Neural progenitor cell (in vitro differentiated cells): ENCODE measurements around the gene PAQR5. TPM values are rescaled to one million over a fixed set of nuclear protein-coding genes. Genes with fewer than 3 reads are reported as not detected.
A peak's percentile ranks its signal among the peaks of the same experiment; 100 is the strongest.
"Not testable (repeated sequence)": the region's sequence is repeated elsewhere in the genome, so short reads cannot be mapped to it uniquely, and the experiment has no call there.

Experiments used
- DNase-seq: peaks from one replicate; pipeline ENCODE4 v3.0.0-alpha.2; 2016; ENCODE audit warnings: low spot score
- H2AFZ ChIP-seq: fragments of 200-600 bp; sonication (generic); replicated peaks from 2 replicates; pipeline ENCODE4 v1.6.1; 2016; ENCODE audit warnings: antibody characterized with exemption
- H3F3A ChIP-seq: fragments of 200-600 bp; sonication (generic); 2 replicates; pipeline ENCODE4 v1.6.1; 2016; ENCODE audit warnings: antibody characterized with exemption, low read depth
- H3K27ac ChIP-seq: fragments of 200-600 bp; sonication (generic); 2 replicates; pipeline ENCODE4 v1.5.1; 2016; ENCODE audit warnings: mild to moderate bottlenecking
- H3K27me3 ChIP-seq: fragments of 200-600 bp; sonication (generic); 2 replicates; pipeline ENCODE4 v1.6.1; 2016; ENCODE audit warnings: mild to moderate bottlenecking, moderate library complexity
- H3K36me3 ChIP-seq: fragments of 200-600 bp; sonication (generic); 2 replicates; pipeline ENCODE4 v1.5.1; 2016
- H3K4me1 ChIP-seq: fragments of 200-600 bp; sonication (generic); 2 replicates; pipeline ENCODE4 v1.6.1; 2016; ENCODE audit warnings: mixed run types
- H3K4me2 ChIP-seq: fragments of 200-600 bp; sonication (generic); 2 replicates; pipeline ENCODE4 v1.6.1; 2016
- H3K4me3 ChIP-seq: fragments of 200-600 bp; sonication (generic); 2 replicates; pipeline ENCODE4 v1.5.1; 2016
- H3K79me2 ChIP-seq: fragments of 200-600 bp; sonication (generic); 2 replicates; pipeline ENCODE4 v1.6.1; 2016; ENCODE audit warnings: low read depth
- H3K9ac ChIP-seq: fragments of 200-600 bp; sonication (generic); 2 replicates; pipeline ENCODE4 v1.6.1; 2016
- H3K9me3 ChIP-seq: fragments of 200-600 bp; sonication (generic); 2 replicates; pipeline ENCODE4 v1.5.1; 2016; ENCODE audit warnings: low read depth
- H4K20me1 ChIP-seq: fragments of 200-600 bp; sonication (generic); 2 replicates; pipeline ENCODE4 v1.6.1; 2016; ENCODE audit warnings: low read depth
- H3K27ac Mint-ChIP-seq: 3 replicates; pipeline ENCODE4 v1.8.0; 2021; ENCODE audit warnings: mixed read lengths
- H3K27me3 Mint-ChIP-seq: 2 replicates; pipeline ENCODE4 v1.8.0; 2022; ENCODE audit warnings: low read depth, mild to moderate bottlenecking, inconsistent platforms, moderate library complexity, mixed read lengths; ENCODE audit not compliant: insufficient read depth
- H3K36me3 Mint-ChIP-seq: 3 replicates; pipeline ENCODE4 v1.8.0; 2021; ENCODE audit warnings: mixed read lengths
- H3K4me1 Mint-ChIP-seq: 3 replicates; pipeline ENCODE4 v1.8.0; 2021; ENCODE audit warnings: mixed read lengths
- H3K4me3 Mint-ChIP-seq: 3 replicates; pipeline ENCODE4 v1.8.0; 2021; ENCODE audit warnings: mild to moderate bottlenecking, moderate library complexity, mixed read lengths
- H3K9me3 Mint-ChIP-seq: 3 replicates; pipeline ENCODE4 v1.8.0; 2020; ENCODE audit warnings: mixed read lengths
- EZH2 ChIP-seq: fragments of 200-600 bp; sonication (generic); IDR thresholded peaks from 2 replicates; pipeline ENCODE4 v1.6.1; 2017; ENCODE audit warnings: antibody characterized with exemption, mild to moderate bottlenecking, moderate library complexity
- EZH2phosphoT487 ChIP-seq: fragments of 200-600 bp; sonication (generic); IDR thresholded peaks from 2 replicates; pipeline ENCODE4 v1.6.1; 2017; ENCODE audit warnings: antibody characterized with exemption
- total RNA-seq: library from RNA; depleted of rRNA; stranded (reverse); fragments of >200 nt; gene quantifications from 2 replicates; pipeline ENCODE4 v1.2.3, GENCODE V29; 2015; ENCODE audit warnings: low replicate concordance
- TF ChIP-seq, protein P1 (sequence below): fragments of 200-600 bp; sonication (generic); IDR thresholded peaks from 2 replicates; pipeline ENCODE4 v1.5.1; 2017; ENCODE audit warnings: antibody characterized with exemption, mild to moderate bottlenecking

PAQR5 gene
- total RNA-seq, 1 donor from 2014 or later: 1.4 TPM

DNA sequence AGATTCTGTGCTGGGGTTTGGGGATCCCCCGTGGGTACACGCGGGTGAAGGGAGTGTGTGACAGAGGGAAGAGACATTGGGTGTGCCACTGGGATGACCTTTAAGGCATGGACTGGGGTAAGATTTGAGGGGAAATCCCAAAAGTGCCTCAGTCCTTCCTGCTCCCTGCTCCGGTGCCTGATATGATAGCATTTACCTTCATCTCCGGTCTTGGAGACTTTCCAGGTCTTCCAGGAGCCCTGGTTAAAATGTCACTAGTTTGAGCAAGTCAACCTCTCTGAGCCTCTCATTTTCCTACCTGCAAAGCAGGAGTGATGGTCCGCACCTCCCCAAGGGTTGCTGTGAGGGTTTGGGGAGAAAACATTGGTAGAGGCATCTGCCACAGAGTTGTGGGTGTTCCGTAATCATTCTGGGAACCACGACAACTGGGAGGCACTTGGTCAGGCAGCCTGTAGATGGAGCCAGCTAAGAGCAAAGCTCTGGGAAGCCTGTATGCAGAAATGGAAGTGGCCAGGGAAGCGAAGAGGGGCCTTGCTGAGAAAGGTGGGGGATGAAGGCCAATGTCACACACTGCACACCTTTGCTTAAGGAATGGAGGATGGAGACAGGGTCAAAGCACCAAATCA lies 81.5 kb downstream of the PAQR5 start:
- Mint-ChIP-seq H3K4me3 (no peak overlapping the region), H3K9me3 (no peaks in the 10 kb centered on the region), H3K27me3 (peaks cover 2% of the 10 kb centered on the region), H3K27ac (peak overlapping the region; percentile 31), H3K36me3 (no peaks in the 10 kb centered on the region), H3K4me1 (peaks cover 33% of the 10 kb centered on the region)
- Histone ChIP-seq H3K27me3 (no peaks in the 10 kb centered on the region), H3K9ac (no peak overlapping the region), H3K27ac (no peak overlapping the region), H4K20me1 (no peaks in the 10 kb centered on the region), H3K79me2 (no peaks in the 10 kb centered on the region), H3K4me1 (no peaks in the 10 kb centered on the region), H2AFZ (no peak overlapping the region), H3F3A (no peaks in the 10 kb centered on the region), H3K36me3 (no peaks in the 10 kb centered on the region), H3K4me2 (no peak overlapping the region), H3K4me3 (no peak overlapping the region), H3K9me3 (no peaks in the 10 kb centered on the region)
- peak; percentile 41 for DNase-seq
- TF ChIP-seq, protein P1, sequence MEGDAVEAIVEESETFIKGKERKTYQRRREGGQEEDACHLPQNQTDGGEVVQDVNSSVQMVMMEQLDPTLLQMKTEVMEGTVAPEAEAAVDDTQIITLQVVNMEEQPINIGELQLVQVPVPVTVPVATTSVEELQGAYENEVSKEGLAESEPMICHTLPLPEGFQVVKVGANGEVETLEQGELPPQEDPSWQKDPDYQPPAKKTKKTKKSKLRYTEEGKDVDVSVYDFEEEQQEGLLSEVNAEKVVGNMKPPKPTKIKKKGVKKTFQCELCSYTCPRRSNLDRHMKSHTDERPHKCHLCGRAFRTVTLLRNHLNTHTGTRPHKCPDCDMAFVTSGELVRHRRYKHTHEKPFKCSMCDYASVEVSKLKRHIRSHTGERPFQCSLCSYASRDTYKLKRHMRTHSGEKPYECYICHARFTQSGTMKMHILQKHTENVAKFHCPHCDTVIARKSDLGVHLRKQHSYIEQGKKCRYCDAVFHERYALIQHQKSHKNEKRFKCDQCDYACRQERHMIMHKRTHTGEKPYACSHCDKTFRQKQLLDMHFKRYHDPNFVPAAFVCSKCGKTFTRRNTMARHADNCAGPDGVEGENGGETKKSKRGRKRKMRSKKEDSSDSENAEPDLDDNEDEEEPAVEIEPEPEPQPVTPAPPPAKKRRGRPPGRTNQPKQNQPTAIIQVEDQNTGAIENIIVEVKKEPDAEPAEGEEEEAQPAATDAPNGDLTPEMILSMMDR: peak; percentile 45
- TF ChIP-seq EZH2phosphoT487 (no peak), EZH2 (no peak)

GRCh38 chr15:69380726-69381105 lies 82.0 kb downstream of the PAQR5 start:
- H3K4me2 ChIP-seq: no peak overlapping the region
- Mint-ChIP-seq H3K27ac (peak overlapping the region; percentile 31), H3K36me3 (no peaks in the 10 kb centered on the region), H3K9me3 (no peaks in the 10 kb centered on the region), H3K4me3 (no peak overlapping the region), H3K27me3 (peaks cover 2% of the 10 kb centered on the region), H3K4me1 (peaks cover 30% of the 10 kb centered on the region)
- H3K9me3 ChIP-seq: no peaks in the 10 kb centered on the region
- H3K79me2 ChIP-seq: no peaks in the 10 kb centered on the region
- no peak overlapping the region for H3K4me3 ChIP-seq
- H4K20me1 ChIP-seq: no peaks in the 10 kb centered on the region
- no peak overlapping the region for H3K27ac ChIP-seq
- H3K27me3 ChIP-seq: no peaks in the 10 kb centered on the region
- no peaks in the 10 kb centered on the region for H3K4me1 ChIP-seq
- TF ChIP-seq EZH2phosphoT487 (no peak), EZH2 (no peak)
- TF ChIP-seq, protein P1: no peak
- no peak overlapping the region for H2AFZ ChIP-seq
- H3F3A ChIP-seq: no peaks in the 10 kb centered on the region
- H3K36me3 ChIP-seq: no peaks in the 10 kb centered on the region
- no peak for DNase-seq
- no peak overlapping the region for H3K9ac ChIP-seq

DNA sequence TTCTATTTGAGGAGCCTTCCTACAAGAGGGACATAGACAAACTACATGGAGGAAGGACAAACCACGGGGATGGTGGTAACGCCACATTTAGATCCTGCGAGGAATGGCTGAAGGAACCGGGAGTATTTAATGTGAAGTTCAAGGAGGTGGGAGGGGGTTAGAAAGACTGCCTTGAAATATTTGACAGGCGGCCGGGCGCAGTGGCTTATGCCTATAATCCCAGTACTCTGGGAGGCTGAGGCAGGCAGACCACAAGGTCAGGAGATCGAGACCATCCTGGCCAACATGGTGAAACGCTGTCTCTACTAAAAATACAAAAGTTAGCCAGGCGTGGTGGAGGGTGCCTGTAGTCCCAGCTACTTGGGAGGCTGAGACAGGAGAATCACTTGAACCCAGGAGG lies 83.5 kb downstream of the PAQR5 start:
- H3K9ac ChIP-seq, H3K9me3 Mint-ChIP-seq, H3K27ac Mint-ChIP-seq, H4K20me1 ChIP-seq, H3K4me3 ChIP-seq, H3K27ac ChIP-seq, H3K9me3 ChIP-seq, DNase-seq, H3K79me2 ChIP-seq, H2AFZ ChIP-seq, H3K4me3 Mint-ChIP-seq, H3K4me1 ChIP-seq, H3K27me3 Mint-ChIP-seq, H3F3A ChIP-seq, H3K36me3 ChIP-seq, H3K36me3 Mint-ChIP-seq, H3K27me3 ChIP-seq, H3K4me2 ChIP-seq: not testable (repeated sequence)
- peaks cover 15% of the 10 kb centered on the region for H3K4me1 Mint-ChIP-seq

GRCh38 chr15:69384066-69384465 lies 85.4 kb downstream of the PAQR5 start:
- not testable (repeated sequence) for H3K27ac Mint-ChIP-seq, H3K9ac ChIP-seq, H3K9me3 Mint-ChIP-seq, DNase-seq, H3K9me3 ChIP-seq, H3K36me3 ChIP-seq, H2AFZ ChIP-seq, H3K27ac ChIP-seq, H3K27me3 Mint-ChIP-seq, H3K4me3 ChIP-seq, H3K4me1 ChIP-seq, H4K20me1 ChIP-seq, H3K4me3 Mint-ChIP-seq, H3K79me2 ChIP-seq, H3K36me3 Mint-ChIP-seq, H3F3A ChIP-seq, H3K27me3 ChIP-seq, H3K4me2 ChIP-seq
- H3K4me1 Mint-ChIP-seq: peaks cover 12% of the 10 kb centered on the region
